ENCODE data around the gene TNPO3. TPM values are rescaled to one million over a fixed set of nuclear protein-coding genes. Genes with fewer than 3 reads are reported as not detected.

The TNPO3 gene
- total and polyA plus RNA-seq, 10 of the 15 experiments (the other 5 are each of a cell fraction or from before 2014, with no cell fraction given): 17.6 to 91.8 (median 65.9) TPM

DNA sequence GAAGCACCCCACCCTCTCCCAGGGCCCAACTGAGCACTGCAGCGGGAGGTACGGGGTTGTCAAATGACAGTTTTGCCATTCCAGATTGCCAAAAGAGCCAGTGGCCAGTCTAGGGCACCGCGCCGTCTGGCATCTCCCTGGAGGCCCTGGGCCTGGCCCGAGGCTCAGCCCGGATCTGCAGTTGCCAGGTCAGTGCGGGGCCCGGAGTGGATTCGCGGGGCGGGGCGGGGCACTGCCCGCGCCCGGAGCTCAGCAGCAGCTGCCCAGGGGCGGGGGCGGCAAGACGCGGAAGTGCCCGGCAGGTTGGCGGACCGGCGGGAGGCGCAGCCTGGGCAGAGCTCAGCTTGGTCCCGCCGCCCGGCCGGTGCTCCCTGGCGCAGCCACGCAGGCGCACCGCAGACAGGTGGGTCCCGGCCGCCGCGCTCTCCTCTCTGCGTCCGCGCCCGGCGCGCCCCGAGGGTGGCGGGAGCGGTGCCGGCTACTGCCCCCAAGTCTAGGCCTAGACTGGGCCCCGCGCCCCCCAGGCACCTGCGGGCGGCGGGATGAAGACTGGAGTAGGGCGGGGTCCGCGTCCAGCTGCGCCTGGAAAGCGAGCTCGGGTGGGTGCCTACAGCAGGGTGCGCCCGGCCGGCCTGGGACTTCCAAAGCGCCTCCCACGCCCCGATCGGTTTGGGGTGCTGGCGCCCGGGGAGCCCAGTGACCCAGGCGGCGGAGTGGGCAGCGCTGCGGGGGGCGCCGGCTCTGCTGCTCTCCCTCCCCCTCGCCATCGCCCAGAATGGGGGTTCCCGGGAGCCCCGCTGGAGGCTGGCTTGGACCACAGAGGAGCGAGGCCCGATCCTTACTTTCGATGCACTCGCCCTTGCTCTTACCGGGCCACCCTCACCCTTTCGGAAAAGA, 117.0 kb downstream of the TNPO3 start, which contains the start of gene IRF5 (continued):
- TF ChIP-seq, protein P1, sequence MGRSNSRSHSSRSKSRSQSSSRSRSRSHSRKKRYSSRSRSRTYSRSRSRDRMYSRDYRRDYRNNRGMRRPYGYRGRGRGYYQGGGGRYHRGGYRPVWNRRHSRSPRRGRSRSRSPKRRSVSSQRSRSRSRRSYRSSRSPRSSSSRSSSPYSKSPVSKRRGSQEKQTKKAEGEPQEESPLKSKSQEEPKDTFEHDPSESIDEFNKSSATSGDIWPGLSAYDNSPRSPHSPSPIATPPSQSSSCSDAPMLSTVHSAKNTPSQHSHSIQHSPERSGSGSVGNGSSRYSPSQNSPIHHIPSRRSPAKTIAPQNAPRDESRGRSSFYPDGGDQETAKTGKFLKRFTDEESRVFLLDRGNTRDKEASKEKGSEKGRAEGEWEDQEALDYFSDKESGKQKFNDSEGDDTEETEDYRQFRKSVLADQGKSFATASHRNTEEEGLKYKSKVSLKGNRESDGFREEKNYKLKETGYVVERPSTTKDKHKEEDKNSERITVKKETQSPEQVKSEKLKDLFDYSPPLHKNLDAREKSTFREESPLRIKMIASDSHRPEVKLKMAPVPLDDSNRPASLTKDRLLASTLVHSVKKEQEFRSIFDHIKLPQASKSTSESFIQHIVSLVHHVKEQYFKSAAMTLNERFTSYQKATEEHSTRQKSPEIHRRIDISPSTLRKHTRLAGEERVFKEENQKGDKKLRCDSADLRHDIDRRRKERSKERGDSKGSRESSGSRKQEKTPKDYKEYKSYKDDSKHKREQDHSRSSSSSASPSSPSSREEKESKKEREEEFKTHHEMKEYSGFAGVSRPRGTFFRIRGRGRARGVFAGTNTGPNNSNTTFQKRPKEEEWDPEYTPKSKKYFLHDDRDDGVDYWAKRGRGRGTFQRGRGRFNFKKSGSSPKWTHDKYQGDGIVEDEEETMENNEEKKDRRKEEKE (IDR thresholded peaks at IDR 0.05): no peak
- TF ChIP-seq POLR2A (IDR thresholded peaks at IDR 0.05; ENCODE audit: low read depth, low read length) (peak; percentile 62), IKZF2 (IDR thresholded peaks at IDR 0.05) (peak; percentile 10 to 23; a peak in 2 of 4 replicates), RFX5 (IDR thresholded peaks at IDR 0.05; ENCODE audit: low read depth, low read length) (no peak), PAX8 (IDR thresholded peaks at IDR 0.05) (no peak), CEBPB (IDR thresholded peaks at IDR 0.05; ENCODE audit: borderline replicate concordance in 1 of 2, low read depth in 2 of 2, low read length in 2 of 2) (no peak), NFIC (IDR thresholded peaks at IDR 0.05; ENCODE audit: low read depth, low read length) (no peak), NR2F1 (conservative IDR thresholded peaks at IDR 0.05) (peak; percentile 61; the same call in 1 of the 2 replicates), PAX5 (IDR thresholded peaks at IDR 0.05; ENCODE audit: borderline replicate concordance, low read depth, low read length) (no peak), MEF2A (IDR thresholded peaks at IDR 0.05; ENCODE audit: insufficient read depth, low read depth, low read length) (no peak), ZNF274 (IDR thresholded peaks at IDR 0.05; ENCODE audit: insufficient read depth, insufficient read length) (no peak), EGR1 (IDR thresholded peaks at IDR 0.05; ENCODE audit: borderline replicate concordance in 1 of 2, low read depth in 2 of 2, low read length in 2 of 2) (peak in 1 of 2 experiments; percentile 81; a peak in 1 of 3 replicates), MTA3 (IDR thresholded peaks at IDR 0.05; ENCODE audit: borderline replicate concordance, low read length) (no peak), TAF1 (IDR thresholded peaks at IDR 0.05; ENCODE audit: borderline replicate concordance, low read depth, low read length) (peak; percentile 45; the same call in 1 of the 2 replicates), CBX5 (IDR thresholded peaks at IDR 0.05; ENCODE audit: low read depth) (no peak), NFXL1 (IDR thresholded peaks at IDR 0.05; ENCODE audit: borderline replicate concordance) (peak; percentile 95; the same call in 1 of the 2 replicates), ETV6 (conservative IDR thresholded peaks at IDR 0.05 in 1 of 2, IDR thresholded peaks at IDR 0.05 in 1 of 2; ENCODE audit: borderline replicate concordance in 1 of 2, low read depth in 1 of 2) (0 out of 4 replicates have a peak, but pooled peaks of 1 of the 2 experiments have one; percentile 12), MYC (IDR thresholded peaks at IDR 0.05; ENCODE audit: insufficient read depth, insufficient read length, insufficient replicate concordance, low read length, severe bottlenecking) (no peak), IRF4 (IDR thresholded peaks at IDR 0.05; ENCODE audit: low read depth, low read length) (0 out of 2 replicates have a peak, but pooled peaks have one; percentile 47), BHLHE40 (IDR thresholded peaks at IDR 0.05; ENCODE audit: borderline replicate concordance in 1 of 2, low read depth in 2 of 2, low read length in 1 of 2) (peak in 1 of 2 experiments; percentile 47; a peak in 2 of 4 replicates), HDAC6 (IDR thresholded peaks at IDR 0.05; ENCODE audit: unreplicated experiment) (peak; percentile 61), MEF2B (IDR thresholded peaks at IDR 0.05; ENCODE audit: partially characterized antibody, poor library complexity, severe bottlenecking) (peak; percentile 21), NFYA (IDR thresholded peaks at IDR 0.05; ENCODE audit: borderline replicate concordance, low read depth, low read length) (no peak), RCOR1 (conservative IDR thresholded peaks at IDR 0.05; ENCODE audit: low read depth, low read length) (0 out of 2 replicates have a peak, but pooled peaks have one; percentile 53), GABPA (IDR thresholded peaks at IDR 0.05; ENCODE audit: low read depth) (no peak), HDGF (IDR thresholded peaks at IDR 0.05) (no peak), BMI1 (IDR thresholded peaks at IDR 0.05; ENCODE audit: borderline replicate concordance) (no peak), CBX3 (IDR thresholded peaks at IDR 0.05; ENCODE audit: borderline replicate concordance, low read depth) (no peak), SIN3A (IDR thresholded peaks at IDR 0.05; ENCODE audit: low read depth, low read length) (peak; percentile 66; the same call in 1 of the 2 replicates)
